ENCODE data around the gene LRPAP1.

LRPAP1 gene

GRCh38 chr4:3484057-3484973 lies 47.9 kb downstream of the LRPAP1 start:
- no peak for DNase-seq

DNA sequence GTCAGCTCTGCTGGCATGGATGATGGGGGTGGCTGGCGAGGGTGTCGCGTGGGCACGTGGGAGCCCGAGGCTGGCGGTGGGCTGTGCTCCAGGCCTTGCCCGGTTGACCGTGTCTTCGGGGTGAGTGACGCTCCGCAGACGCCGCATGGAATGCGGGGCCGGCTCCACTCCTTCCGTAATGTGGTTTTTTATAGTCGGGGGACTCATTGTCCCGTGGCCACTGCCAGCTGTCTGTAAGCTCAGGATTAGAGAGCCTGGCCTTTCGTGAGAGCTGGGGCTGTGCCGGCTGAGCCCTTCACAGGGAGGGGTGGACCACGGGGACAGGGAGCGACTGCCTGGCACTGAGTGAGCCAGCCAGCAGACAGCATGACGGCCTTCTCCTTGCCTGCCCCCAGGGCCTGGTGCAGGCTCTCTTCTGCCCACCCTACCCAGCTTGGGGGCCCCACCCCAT lies 48.7 kb downstream of the LRPAP1 start:
- DNase-seq: no peak

- DNase-seq: no peak
Measured at GRCh38 chr4:3482707-3483106, 49.5 kb downstream of the LRPAP1 start.

DNA sequence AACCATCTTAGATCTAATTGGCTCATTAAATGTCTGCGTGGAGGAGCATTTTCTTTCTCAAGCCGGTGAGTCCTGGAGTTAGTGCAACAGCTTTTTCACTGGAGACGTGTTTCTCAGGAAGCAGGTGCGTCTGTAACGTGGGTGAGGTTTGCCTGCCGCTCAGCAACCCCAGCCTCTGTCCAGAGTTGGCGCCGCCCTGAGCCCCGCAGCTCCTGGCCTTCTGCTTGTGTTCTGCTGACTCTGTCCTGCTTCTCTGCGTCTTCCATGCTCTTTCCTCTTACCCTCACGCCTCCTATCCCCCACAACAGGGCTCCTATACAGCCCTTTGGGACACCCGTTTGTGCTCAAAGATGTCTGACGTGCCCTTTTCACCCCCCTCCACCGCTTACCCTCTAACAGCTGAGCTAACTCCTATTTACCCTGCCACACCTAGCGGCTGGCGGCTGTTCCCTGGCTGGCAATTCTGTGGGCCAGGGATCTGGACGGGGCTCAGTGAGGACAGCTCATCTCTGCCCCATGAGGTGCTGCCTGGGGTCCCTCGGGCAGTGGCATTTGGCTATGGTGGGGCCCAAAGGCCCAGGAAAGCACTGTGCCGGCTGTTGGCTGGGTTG lies 50.3 kb downstream of the LRPAP1 start:
- no peak for DNase-seq

DNA sequence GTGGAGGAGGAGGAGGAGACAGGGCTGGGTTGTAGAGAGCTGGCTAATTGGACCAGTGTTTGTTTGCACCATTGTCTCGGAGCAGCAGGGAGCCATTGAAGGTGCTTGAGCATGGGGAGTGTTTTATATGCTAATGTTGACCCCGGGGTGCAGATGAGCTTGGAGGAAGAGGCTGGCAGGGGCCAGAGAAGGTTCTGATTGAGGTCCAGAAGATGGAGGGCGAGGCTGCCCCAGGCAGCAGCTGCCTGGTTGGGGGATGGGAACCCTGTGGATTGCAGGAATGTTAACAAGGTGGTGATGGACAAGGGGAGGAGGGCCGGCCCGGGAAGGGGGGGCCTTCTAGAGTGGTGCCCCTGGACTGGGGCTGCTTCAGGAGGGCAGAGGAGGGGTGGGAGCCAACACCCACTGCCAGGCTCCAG lies 51.1 kb downstream of the LRPAP1 start:
- no peak for DNase-seq

- peak; percentile 77 for DNase-seq
Measured at GRCh38 chr4:3480528-3481112, 51.6 kb downstream of the LRPAP1 start.

DNA sequence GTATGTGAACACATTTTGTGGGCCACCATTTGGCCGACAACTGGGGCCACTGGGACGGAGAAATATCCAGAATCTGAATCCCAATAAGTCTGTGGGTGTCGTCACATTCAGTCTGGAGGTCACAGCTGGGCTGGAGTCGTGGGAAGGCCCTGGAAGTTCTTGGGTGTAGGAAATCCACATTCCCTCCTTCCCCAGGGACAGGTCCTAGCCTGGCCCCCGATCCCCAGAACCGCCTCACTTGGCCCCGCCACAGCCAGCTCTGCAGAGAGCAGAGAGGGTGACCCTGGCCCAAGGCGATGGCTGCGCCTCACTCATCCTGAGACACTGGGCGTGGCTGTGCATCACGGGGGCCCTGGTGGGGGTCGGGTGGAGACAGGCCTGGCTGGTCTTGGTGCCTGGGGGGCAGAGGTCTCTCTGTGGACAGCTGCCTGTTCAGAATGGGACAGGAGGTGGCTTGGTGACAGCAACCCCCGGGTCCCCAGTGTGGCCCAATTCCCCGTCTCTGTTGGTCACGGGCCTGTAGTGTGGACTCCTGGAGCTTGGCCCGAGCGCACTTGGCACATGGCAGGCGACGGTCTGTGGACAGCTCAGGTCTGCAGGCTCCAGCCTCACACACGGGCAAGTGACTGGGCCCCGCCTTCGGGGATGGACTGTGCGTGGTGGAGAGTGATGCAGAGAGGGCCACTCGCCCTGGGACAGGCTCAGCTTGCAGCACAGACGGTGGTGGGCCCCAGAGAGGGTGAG lies 52.7 kb downstream of the LRPAP1 start:
- DNase-seq: no peak

DNA sequence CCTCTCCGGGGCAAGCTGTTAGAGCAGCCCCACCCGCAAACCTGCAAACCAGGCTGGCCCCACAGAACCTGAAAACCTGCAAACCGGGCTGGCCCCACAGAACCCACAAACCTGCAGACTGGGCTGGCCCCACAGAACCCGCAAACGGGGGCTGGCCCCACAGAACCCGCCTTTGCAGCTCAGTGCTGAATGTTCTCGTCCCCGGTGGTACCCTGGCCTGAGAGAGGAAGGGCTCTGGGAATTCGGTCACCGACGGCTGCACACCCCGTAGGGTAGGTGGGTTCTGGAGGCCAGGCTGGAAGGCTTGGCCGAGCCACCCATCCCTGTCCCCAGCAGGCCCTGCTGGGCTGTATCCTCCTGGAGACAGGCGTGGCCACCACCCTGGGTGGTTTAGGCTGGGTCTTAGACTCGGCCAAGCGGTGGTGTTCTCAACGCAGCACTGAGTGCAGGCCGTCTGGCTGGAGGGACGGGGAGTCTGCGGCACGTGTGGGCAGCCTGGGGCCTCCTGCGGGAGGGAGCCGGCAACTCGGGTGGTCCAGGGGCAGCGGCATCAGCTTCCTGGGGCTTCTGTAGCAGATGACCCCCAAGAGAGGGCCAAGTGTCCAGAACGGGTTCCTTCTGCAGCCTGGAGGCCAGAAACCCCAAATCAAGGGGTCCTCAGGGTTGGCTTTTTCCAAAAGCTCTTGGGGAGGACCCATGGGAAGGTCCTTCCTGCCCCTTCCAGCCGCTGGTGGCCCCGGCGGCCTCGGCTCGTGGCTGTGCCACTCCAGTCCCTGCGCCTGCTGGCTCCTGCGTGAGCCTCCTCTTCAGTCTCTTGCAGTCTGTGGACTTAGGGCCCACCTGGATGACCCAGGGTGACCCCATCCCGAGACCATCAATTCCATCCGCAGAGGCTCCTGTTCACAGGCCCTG lies 53.5 kb downstream of the LRPAP1 start:
- no peak for DNase-seq

GRCh38 chr4:3477750-3478430 lies 54.3 kb downstream of the LRPAP1 start:
- DNase-seq: no peak

GRCh38 chr4:3476936-3477749 lies 55.1 kb downstream of the LRPAP1 start:
- DNase-seq: no peak

- no peak for DNase-seq
Measured at GRCh38 chr4:3476341-3476747, 55.9 kb downstream of the LRPAP1 start.

GRCh38 chr4:3475713-3476260 lies 56.4 kb downstream of the LRPAP1 start:
- DNase-seq: no peak

DNA sequence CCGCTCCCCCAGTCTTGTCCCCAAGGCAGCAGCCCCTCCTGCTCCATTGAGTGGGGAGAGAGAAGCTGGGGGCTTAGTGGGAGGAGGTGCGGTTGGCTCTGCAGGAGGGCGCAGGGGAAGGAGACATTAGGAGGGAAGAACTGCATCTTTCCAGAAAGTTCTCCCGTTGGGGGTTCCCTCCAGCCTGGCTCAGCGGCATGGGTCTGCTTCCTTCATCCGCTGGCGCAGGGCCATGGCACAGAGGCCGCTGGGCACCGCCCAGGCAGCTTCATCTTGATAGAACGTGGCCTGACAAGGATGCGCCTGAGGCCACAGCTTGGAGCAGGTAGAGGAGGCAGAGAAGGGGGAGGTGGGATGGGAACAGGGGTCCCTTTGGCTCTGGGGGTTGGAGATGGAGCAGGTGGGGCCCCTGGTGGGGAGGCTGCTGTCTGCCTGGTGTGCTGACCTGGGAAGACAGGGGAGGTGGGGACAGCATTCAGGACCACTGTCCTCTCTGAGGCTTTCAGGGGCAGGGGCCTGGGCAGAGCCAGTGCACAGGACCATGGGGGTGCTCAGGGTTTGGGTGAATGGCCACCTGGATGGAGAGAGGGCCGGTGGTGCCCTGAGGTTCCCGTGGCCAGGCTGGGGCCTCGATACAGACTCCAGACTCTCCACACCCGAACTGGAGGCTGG lies 57.0 kb downstream of the LRPAP1 start:
- DNase-seq: no peak

DNA sequence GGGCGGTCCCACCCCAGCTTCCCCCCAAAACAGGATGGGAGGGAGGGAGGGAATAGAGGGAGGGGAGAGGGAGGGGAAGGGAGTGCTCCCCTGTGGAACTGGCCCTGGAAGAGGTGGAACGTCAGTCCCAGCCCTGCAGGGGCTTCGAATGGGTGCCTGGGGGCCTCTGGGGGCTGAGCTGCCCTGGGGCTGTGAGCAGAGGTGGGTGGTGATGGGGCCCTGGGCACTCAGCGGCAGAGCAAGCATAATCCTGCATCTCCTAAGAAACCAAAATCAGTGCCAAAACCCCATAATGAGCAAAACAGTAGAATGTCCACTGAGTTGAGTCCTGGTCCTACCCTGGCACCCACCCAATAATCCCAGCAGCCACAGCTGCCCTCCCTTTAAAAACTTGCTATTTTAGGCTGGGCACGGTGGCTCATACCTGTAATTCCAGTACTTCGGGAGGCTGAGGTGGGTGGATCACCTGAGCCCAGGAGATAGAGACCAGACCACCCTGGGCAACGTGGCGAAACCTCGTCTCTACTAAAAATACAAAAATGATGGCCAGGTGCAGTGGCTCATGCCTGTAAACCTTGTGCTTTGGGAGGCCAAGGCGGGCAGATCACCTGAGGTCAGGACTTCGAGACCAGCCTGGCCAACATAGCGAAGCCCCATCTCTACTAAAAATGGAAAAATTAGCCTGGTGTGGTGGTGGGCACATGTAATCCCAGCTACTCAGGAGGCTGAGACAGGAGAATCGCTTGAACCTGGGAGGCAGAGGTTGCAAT lies 58.0 kb downstream of the LRPAP1 start:
- DNase-seq: no peak

DNA sequence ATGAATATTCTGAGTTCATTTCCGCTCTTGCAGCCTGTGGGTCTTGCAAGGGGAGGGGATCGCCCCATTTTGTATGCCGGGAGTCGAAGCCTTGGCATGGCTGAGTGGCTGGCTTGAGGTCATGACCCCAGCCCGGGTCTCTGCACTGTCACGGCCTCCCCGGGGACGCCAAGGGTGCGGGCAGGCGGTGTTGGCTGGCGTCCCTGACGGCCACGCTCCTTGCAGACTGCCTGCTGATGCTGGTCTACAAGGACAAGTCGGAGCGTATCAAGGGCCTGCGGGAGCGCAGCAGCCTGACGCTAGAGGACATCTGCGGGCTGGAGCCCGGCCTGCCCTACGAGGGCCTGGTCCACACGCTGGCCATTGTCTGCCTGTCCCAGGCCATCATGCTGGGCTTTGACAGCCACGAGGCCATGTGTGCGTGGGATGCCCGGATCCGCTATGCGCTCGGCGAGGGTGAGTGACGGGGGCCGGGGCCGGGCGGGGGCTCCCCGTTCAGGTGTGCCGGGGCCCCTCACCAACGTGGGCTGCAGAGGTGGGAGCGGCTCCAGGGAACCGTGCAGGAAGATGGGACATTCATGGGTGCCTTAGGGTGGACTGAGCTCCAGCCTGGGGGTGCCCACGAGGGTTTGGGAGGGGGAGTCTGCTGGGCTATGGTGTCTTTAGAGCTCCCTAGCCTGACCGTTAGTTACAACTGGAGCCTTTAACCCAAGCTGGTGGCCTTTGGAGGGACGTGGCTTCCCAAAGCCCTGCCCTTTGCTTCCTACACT lies 58.9 kb downstream of the LRPAP1 start:
- no peak for DNase-seq

GRCh38 chr4:3472411-3473141 lies 59.6 kb downstream of the LRPAP1 start:
- DNase-seq: no peak

DNA sequence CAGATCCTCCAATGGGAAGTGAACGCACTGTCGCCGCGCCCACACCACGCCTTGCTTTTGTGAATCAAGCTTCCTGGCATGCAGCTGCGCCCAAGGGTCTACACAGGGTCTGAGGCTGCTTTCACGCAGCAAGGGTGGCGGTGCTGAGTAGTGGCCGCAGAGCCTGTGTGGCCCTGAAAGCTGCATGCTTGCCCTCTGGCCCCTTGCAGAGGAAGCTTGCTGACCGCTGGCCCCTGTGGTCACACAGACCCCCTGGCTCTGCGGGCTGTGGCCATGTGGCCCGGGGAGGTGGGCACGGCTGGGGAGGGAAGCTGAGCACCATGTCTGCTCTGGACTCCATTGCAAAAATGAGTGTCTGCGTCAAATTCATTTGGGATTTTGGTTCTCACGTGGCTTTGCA lies 60.3 kb downstream of the LRPAP1 start:
- DNase-seq: no peak
